Stimulated activated naive CD8-positive, alpha-beta T cell treated with anti-CD3 and anti-CD28 coated beads, Interleukin-15, Interleukin-2, amounts not matched to agents 100 U/mL and 50 U/mL, for 24 hours (primary cell): Measurements from ENCODE around the gene TGFBRAP1.
"Not testable (repeated sequence)": the region's sequence is repeated elsewhere in the genome, so short reads cannot be mapped to it uniquely, and the experiment has no call there.

Source experiments
- ATAC-seq: fragments of 150-1000 bp; cut with Tn5 transposase; one replicate; pipeline ENCODE4 v1.10.0; 2021
- DNase-seq: peaks from one replicate; pipeline ENCODE4 v3.0.0; 2021

The TGFBRAP1 gene

GRCh38 chr2:105358593-105358992, 29.1 kb upstream of the TGFBRAP1 start:
- DNase-seq (no peak), ATAC-seq (no peak)

GRCh38 chr2:105357122-105357521, 27.6 kb upstream of the TGFBRAP1 start:
- DNase-seq: no peak
- ATAC-seq: no peak

- ATAC-seq: no peak
- DNase-seq: no peak
These were observed 15.3 kb upstream of the TGFBRAP1 start for GRCh38 chr2:105344704-105345345.

- DNase-seq (no peak), ATAC-seq (no peak)
These were observed 9.9 kb upstream of the TGFBRAP1 start for GRCh38 chr2:105339414-105339813.

GRCh38 chr2:105338020-105338385, 8.5 kb upstream of the TGFBRAP1 start:
- no peak for DNase-seq
- ATAC-seq: no peak

GRCh38 chr2:105337122-105338019, 7.8 kb upstream of the TGFBRAP1 start, which contains the start of gene C2orf49:
Gene C2orf49 (plus strand): TSS chr2:105337540. CDS start chr2:105337588, 48 bp downstream.
- DNase-seq (peak; percentile 91), ATAC-seq (peak; percentile 91)

GRCh38 chr2:105336786-105337121, 7.2 kb upstream of the TGFBRAP1 start:
- ATAC-seq (no peak), DNase-seq (no peak)

- DNase-seq: no peak
- no peak for ATAC-seq
These were observed 5.9 kb upstream of the TGFBRAP1 start for GRCh38 chr2:105335469-105335868.

- DNase-seq (no peak), ATAC-seq (no peak)
These were observed 4.7 kb upstream of the TGFBRAP1 start for GRCh38 chr2:105334211-105334610.

GRCh38 chr2:105330681-105331375, 1.3 kb upstream of the TGFBRAP1 start:
- DNase-seq (peak; percentile 33), ATAC-seq (peak; percentile 33)

- peak; percentile 37 for DNase-seq
- ATAC-seq: no peak
These were observed 359 bp downstream of the TGFBRAP1 start for GRCh38 chr2:105329197-105329554.

GRCh38 chr2:105328281-105329196, 996 bp downstream of the TGFBRAP1 start:
- ATAC-seq (peak; percentile 12), DNase-seq (peak; percentile 43)

- no peak for ATAC-seq
- no peak for DNase-seq
These were observed 1.8 kb downstream of the TGFBRAP1 start for GRCh38 chr2:105327690-105328089.

GRCh38 chr2:105327271-105327670, 2.3 kb downstream of the TGFBRAP1 start:
- not testable (repeated sequence) for ATAC-seq, DNase-seq

- no peak for ATAC-seq
- DNase-seq: no peak
These were observed 4.1 kb downstream of the TGFBRAP1 start for GRCh38 chr2:105325389-105325963.

- DNase-seq: no peak
- no peak for ATAC-seq
These were observed 4.8 kb downstream of the TGFBRAP1 start for GRCh38 chr2:105324732-105325131.

GRCh38 chr2:105324101-105324500, 5.4 kb downstream of the TGFBRAP1 start:
- DNase-seq: no peak

GRCh38 chr2:105323111-105323510, 6.4 kb downstream of the TGFBRAP1 start:
- ATAC-seq: no peak
- no peak for DNase-seq

More at GRCh38 chr2:105324101-105324500, 5.4 kb downstream of the TGFBRAP1 start:
- ATAC-seq: no peak

- ATAC-seq: no peak
- DNase-seq: no peak
These were observed 7.5 kb downstream of the TGFBRAP1 start for GRCh38 chr2:105321875-105322646.

GRCh38 chr2:105320651-105321215, 8.8 kb downstream of the TGFBRAP1 start:
- ATAC-seq: no peak
- no peak for DNase-seq
